ENCODE measurements around the gene FAM83C. TPM values are rescaled to one million over a fixed set of nuclear protein-coding genes. Genes with fewer than 3 reads are reported as not detected.

The FAM83C gene
- polyA plus RNA-seq, 1 of the 3 experiments (the other 2 are of a cell fraction) = not detected

DNA sequence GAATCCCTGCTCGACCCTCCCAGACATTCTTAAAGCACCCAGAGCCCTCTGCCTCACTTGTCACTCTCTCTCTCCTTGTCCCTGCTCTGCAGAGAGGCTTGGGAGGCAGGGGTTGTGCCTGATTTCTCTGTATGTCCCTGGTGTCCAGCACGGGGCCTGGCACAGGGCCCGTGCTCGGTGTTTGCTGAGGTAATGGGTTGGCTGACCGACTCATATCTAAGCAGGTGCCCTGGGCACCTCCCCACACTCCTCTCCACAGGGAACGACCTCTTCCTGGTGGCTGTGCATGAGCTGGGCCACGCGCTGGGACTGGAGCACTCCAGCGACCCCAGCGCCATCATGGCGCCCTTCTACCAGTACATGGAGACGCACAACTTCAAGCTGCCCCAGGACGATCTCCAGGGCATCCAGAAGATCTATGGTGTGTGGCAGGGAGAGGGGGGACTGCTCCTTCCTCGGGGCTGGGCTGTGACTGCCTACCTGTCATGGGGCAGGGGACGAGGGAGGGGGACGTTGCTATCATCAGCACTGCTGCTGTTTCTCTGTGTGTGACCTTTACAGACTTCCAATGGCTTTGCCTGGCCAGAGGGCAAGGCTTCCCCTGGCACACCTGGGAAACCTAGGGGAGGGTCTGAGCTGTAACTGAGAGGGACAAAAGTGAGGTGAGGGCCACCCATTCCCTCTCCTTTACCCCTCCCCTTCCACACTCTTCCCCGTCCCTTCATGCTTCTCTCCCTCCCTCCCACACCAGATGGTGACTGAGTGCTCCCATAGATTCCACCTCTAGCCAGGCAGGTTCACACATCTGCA lies 28.5 kb downstream of the FAM83C start:
- H3K9ac ChIP-seq = peak overlapping the region; percentile 27
- no peaks in the 10 kb centered on the region for H3K9me3 ChIP-seq
- no peaks in the 10 kb centered on the region for H4K20me1 ChIP-seq (ENCODE audit: insufficient read depth)
- CTCF ChIA-PET = interaction anchor here (0.6 to 2.7 kb wide), 6 partner anchors 38 to 232 kb away, joined by 3 to 16 read pairs (median 4); no protein-coding TSS in a partner anchor
- H3K36me3 ChIP-seq (replicated peaks in 1 of 2; ENCODE audit: control insufficient read depth in 1 of 2, insufficient read depth in 2 of 2, low read length in 1 of 2) = peaks cover 0 to 7% of the 10 kb centered on the region in 2 experiments
- no peak overlapping the region for H3K4me3 ChIP-seq (ENCODE audit: low read depth in 2 of 2, low read length in 1 of 2)
- no peak overlapping the region for H2AFZ ChIP-seq (ENCODE audit: low read depth)
- H3K79me2 ChIP-seq (ENCODE audit: insufficient read depth) = no peaks in the 10 kb centered on the region
- peak overlapping the region; percentile 62 for H3K4me2 ChIP-seq
- no peaks in the 10 kb centered on the region for H3F3A ChIP-seq (replicated peaks; ENCODE audit: insufficient read depth)
- H3K4me1 ChIP-seq (ENCODE audit: control insufficient read depth in 1 of 2, insufficient read depth in 2 of 2, low read depth in 1 of 2, low read length in 1 of 2) = peaks cover 11 to 12% of the 10 kb centered on the region in 2 experiments; a peak in 2 of 4 replicates
- H3K9me2 ChIP-seq = no peaks in the 10 kb centered on the region
- H3K27me3 ChIP-seq (ENCODE audit: insufficient read depth) = no peaks in the 10 kb centered on the region
- WGBS (ENCODE audit: low lambda C conversion rate) = 66% methylated on average over 13 of the region's 17 CpGs
- POLR2A ChIA-PET = no interaction called here
- H3K27ac ChIP-seq (ENCODE audit: low read depth in 2 of 2, low read length in 1 of 2) = peak overlapping the region; percentile 43 to 85
- no peak for TF ChIP-seq NFIC (IDR thresholded peaks at IDR 0.05; ENCODE audit: borderline replicate concordance)
- TF ChIP-seq, protein P1, sequence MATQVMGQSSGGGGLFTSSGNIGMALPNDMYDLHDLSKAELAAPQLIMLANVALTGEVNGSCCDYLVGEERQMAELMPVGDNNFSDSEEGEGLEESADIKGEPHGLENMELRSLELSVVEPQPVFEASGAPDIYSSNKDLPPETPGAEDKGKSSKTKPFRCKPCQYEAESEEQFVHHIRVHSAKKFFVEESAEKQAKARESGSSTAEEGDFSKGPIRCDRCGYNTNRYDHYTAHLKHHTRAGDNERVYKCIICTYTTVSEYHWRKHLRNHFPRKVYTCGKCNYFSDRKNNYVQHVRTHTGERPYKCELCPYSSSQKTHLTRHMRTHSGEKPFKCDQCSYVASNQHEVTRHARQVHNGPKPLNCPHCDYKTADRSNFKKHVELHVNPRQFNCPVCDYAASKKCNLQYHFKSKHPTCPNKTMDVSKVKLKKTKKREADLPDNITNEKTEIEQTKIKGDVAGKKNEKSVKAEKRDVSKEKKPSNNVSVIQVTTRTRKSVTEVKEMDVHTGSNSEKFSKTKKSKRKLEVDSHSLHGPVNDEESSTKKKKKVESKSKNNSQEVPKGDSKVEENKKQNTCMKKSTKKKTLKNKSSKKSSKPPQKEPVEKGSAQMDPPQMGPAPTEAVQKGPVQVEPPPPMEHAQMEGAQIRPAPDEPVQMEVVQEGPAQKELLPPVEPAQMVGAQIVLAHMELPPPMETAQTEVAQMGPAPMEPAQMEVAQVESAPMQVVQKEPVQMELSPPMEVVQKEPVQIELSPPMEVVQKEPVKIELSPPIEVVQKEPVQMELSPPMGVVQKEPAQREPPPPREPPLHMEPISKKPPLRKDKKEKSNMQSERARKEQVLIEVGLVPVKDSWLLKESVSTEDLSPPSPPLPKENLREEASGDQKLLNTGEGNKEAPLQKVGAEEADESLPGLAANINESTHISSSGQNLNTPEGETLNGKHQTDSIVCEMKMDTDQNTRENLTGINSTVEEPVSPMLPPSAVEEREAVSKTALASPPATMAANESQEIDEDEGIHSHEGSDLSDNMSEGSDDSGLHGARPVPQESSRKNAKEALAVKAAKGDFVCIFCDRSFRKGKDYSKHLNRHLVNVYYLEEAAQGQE (IDR thresholded peaks at IDR 0.05; ENCODE audit: low read depth, low read length) = no peak
- TF ChIP-seq MXI1 (IDR thresholded peaks at IDR 0.05; ENCODE audit: low read depth, low read length) = no peak
- TF ChIP-seq EZH2phosphoT487 (IDR thresholded peaks at IDR 0.05; ENCODE audit: borderline replicate concordance, low read depth) = no peak
- no peak for TF ChIP-seq CHD2 (IDR thresholded peaks at IDR 0.05; ENCODE audit: low read length, partially characterized antibody)
- TF ChIP-seq, protein P2, sequence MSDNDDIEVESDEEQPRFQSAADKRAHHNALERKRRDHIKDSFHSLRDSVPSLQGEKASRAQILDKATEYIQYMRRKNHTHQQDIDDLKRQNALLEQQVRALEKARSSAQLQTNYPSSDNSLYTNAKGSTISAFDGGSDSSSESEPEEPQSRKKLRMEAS (IDR thresholded peaks at IDR 0.05; ENCODE audit: low read depth) = no peak
- TF ChIP-seq FOXJ3 (CRISPR knock-in tag; IDR thresholded peaks at IDR 0.05) = no peak
- TF ChIP-seq TEAD4 (IDR thresholded peaks at IDR 0.05; ENCODE audit: borderline replicate concordance, insufficient read depth) = no peak
- TF ChIP-seq, protein P3, sequence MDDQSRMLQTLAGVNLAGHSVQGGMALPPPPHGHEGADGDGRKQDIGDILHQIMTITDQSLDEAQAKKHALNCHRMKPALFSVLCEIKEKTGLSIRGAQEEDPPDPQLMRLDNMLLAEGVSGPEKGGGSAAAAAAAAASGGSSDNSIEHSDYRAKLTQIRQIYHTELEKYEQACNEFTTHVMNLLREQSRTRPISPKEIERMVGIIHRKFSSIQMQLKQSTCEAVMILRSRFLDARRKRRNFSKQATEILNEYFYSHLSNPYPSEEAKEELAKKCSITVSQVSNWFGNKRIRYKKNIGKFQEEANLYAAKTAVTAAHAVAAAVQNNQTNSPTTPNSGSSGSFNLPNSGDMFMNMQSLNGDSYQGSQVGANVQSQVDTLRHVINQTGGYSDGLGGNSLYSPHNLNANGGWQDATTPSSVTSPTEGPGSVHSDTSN (IDR thresholded peaks at IDR 0.05) = no peak
- TF ChIP-seq JUND (IDR thresholded peaks at IDR 0.05) = no peak
- TF ChIP-seq, protein P4, sequence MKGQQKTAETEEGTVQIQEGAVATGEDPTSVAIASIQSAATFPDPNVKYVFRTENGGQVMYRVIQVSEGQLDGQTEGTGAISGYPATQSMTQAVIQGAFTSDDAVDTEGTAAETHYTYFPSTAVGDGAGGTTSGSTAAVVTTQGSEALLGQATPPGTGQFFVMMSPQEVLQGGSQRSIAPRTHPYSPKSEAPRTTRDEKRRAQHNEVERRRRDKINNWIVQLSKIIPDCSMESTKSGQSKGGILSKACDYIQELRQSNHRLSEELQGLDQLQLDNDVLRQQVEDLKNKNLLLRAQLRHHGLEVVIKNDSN (IDR thresholded peaks at IDR 0.05; ENCODE audit: borderline replicate concordance, low read depth) = no peak
- TF ChIP-seq ELF1 (IDR thresholded peaks at IDR 0.05) = no peak
- TF ChIP-seq, protein P5, sequence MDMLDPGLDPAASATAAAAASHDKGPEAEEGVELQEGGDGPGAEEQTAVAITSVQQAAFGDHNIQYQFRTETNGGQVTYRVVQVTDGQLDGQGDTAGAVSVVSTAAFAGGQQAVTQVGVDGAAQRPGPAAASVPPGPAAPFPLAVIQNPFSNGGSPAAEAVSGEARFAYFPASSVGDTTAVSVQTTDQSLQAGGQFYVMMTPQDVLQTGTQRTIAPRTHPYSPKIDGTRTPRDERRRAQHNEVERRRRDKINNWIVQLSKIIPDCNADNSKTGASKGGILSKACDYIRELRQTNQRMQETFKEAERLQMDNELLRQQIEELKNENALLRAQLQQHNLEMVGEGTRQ (IDR thresholded peaks at IDR 0.05; ENCODE audit: borderline replicate concordance, low read depth, low read length) = no peak
- TF ChIP-seq RFX5 (IDR thresholded peaks at IDR 0.05; ENCODE audit: low read length) = no peak
- no peak for TF ChIP-seq SMC3 (IDR thresholded peaks at IDR 0.05; ENCODE audit: low read depth, low read length)
- TF ChIP-seq SIN3A (IDR thresholded peaks at IDR 0.05; ENCODE audit: borderline replicate concordance, low read depth, low read length) = no peak
- TF ChIP-seq RAD21 (IDR thresholded peaks at IDR 0.05; ENCODE audit: low read length) = no peak
- no peak for TF ChIP-seq YY1 (IDR thresholded peaks at IDR 0.05; ENCODE audit: low read depth)
- TF ChIP-seq TAF1 (IDR thresholded peaks at IDR 0.05; ENCODE audit: borderline replicate concordance, low read depth, low read length) = no peak
- no peak for DNase-seq

Data from SK-N-SH (cell line).